GM18505 (cell line): Measurements from ENCODE around the gene EXO1.
"Not testable (repeated sequence)": the region's sequence is repeated elsewhere in the genome, so short reads cannot be mapped to it uniquely, and the experiment has no call there.

Source experiments
- ATAC-seq: cut with Tn5 transposase; IDR thresholded peaks from one replicate; pipeline ENCODE4 v1.9.1; 2021; ENCODE audit not compliant: unreplicated experiment
- POLR2A ChIP-seq: IDR thresholded peaks from 4 replicates; pipeline ENCODE4 v1.6.1; 2011; ENCODE audit warnings: borderline replicate concordance; ENCODE audit not compliant: insufficient read depth, insufficient read length; ENCODE audit errors: extremely low read depth

Gene EXO1

GRCh38 chr1:241847796-241848685, at the start of gene EXO1:
TSS of gene EXO1 (plus strand) at chr1:241848204. CDS start at chr1:241850426, 2,222 bp downstream.
- ATAC-seq = peak; percentile 96
- peak; percentile 81 for TF ChIP-seq POLR2A

- no peak for ATAC-seq
- no peak for TF ChIP-seq POLR2A
These were observed 48.6 kb upstream of the EXO1 start for GRCh38 chr1:241799416-241799815.

- no peak for ATAC-seq
- TF ChIP-seq POLR2A = no peak
These were observed 47.4 kb upstream of the EXO1 start for GRCh38 chr1:241800640-241801039.

GRCh38 chr1:241802863-241803262, 45.1 kb upstream of the EXO1 start:
- ATAC-seq = no peak
- TF ChIP-seq POLR2A = no peak

- ATAC-seq = not testable (repeated sequence)
These were observed 43.3 kb upstream of the EXO1 start for GRCh38 chr1:241804706-241805105.

- ATAC-seq = no peak
- no peak for TF ChIP-seq POLR2A
These were observed 39.7 kb upstream of the EXO1 start for GRCh38 chr1:241808265-241808664.

- no peak for TF ChIP-seq POLR2A
- no peak for ATAC-seq
These were observed 37.1 kb upstream of the EXO1 start for GRCh38 chr1:241810769-241811405.

- ATAC-seq = no peak
These were observed 34.2 kb upstream of the EXO1 start for GRCh38 chr1:241813768-241814320.

GRCh38 chr1:241816008-241816407, 32.0 kb upstream of the EXO1 start:
- TF ChIP-seq POLR2A = no peak
- ATAC-seq = no peak

More at GRCh38 chr1:241813768-241814320, 34.2 kb upstream of the EXO1 start:
- no peak for TF ChIP-seq POLR2A

- no peak for ATAC-seq
- TF ChIP-seq POLR2A = no peak
These were observed 30.6 kb upstream of the EXO1 start for GRCh38 chr1:241817331-241817792.

- TF ChIP-seq POLR2A = no peak
- peak; percentile 50 for ATAC-seq
These were observed 29.9 kb upstream of the EXO1 start for GRCh38 chr1:241817956-241818612.

- no peak for ATAC-seq
- no peak for TF ChIP-seq POLR2A
These were observed 28.6 kb upstream of the EXO1 start for GRCh38 chr1:241819340-241819866.

- TF ChIP-seq POLR2A = no peak
- ATAC-seq = no peak
These were observed 26.6 kb upstream of the EXO1 start for GRCh38 chr1:241821363-241821762.
